HEK293 (cell line): Measurements from ENCODE around the gene POLR1E.

Experiments
- CTCF ChIA-PET: fragments of 350-600 bp; formaldehyde crosslinking; extraction: SDS; loops from one replicate; lab custom pipeline; 2021; ENCODE audit warnings: antibody characterized with exemption; lab: Yijun Ruan, JAX
- POLR2A ChIA-PET: fragments of 300-600 bp; formaldehyde crosslinking; extraction: SDS; loops from one replicate; lab custom pipeline; 2020; ENCODE audit warnings: antibody characterized with exemption, inconsistent platforms; lab: Yijun Ruan, JAX
- H3K27ac ChIP-seq: fragments of 200-500 bp; sonication (Bioruptor generic); 2 replicates; pipeline ENCODE4 v1.5.1; 2014; ENCODE audit warnings: low read depth, low read length, control low read depth, inconsistent platforms; ENCODE audit errors: extremely low read depth
- H3K36me3 ChIP-seq, 2 experiments: fragments of 200-500 bp in 1 of 2; sonication (Bioruptor generic) in 1 of 2; 1 replicate in 1 of 2; 2 replicates in 1 of 2; pipeline ENCODE4 v1.5.1; 2014 to 2017; ENCODE audit warnings: inconsistent platforms in 2 of 2, low read length in 2 of 2; ENCODE audit not compliant: control insufficient read depth in 2 of 2, insufficient read depth in 1 of 2
- H3K4me1 ChIP-seq: fragments of 200-500 bp; sonication (Bioruptor generic); 2 replicates; pipeline ENCODE4 v1.5.1; 2014; ENCODE audit warnings: mild to moderate bottlenecking, low read length, inconsistent platforms; ENCODE audit not compliant: control insufficient read depth, insufficient read depth
- H3K4me3 ChIP-seq: 2 replicates; pipeline ENCODE4 v1.5.1; 2011; ENCODE audit warnings: low read depth, mild to moderate bottlenecking, control low read depth, low read length, moderate library complexity
- H3K9me3 ChIP-seq: fragments of 200-500 bp; sonication (Bioruptor generic); 2 replicates; pipeline ENCODE4 v1.5.1; 2014; ENCODE audit warnings: low read depth, low read length, inconsistent platforms; ENCODE audit not compliant: control insufficient read depth, insufficient read depth
- IKZF3 ChIP-seq: fragments of 450-650 bp; IDR thresholded peaks from 2 replicates; pipeline ENCODE4 v1.5.0; 2018; ENCODE audit warnings: missing biosample characterization, mild to moderate bottlenecking, missing genetic modification characterization, moderate library complexity
- INSM2 ChIP-seq: fragments of 450-650 bp; formaldehyde crosslinking; IDR thresholded peaks from 2 replicates; pipeline ENCODE4 v1.5.1; 2016; ENCODE audit warnings: missing biosample characterization, missing genetic modification characterization
- REPIN1 ChIP-seq: fragments of 450-650 bp; formaldehyde crosslinking; IDR thresholded peaks from 2 replicates; pipeline ENCODE4 v1.5.1; 2017; ENCODE audit warnings: missing biosample characterization, missing genetic modification characterization, low read depth
- ZBTB48 ChIP-seq: fragments of 450-650 bp; formaldehyde crosslinking; IDR thresholded peaks from 2 replicates; pipeline ENCODE4 v1.5.1; 2016; ENCODE audit warnings: missing biosample characterization, missing genetic modification characterization
- ZFP69B ChIP-seq: fragments of 450-650 bp; formaldehyde crosslinking; IDR thresholded peaks from 2 replicates; pipeline ENCODE4 v1.5.1; 2016; ENCODE audit warnings: missing biosample characterization, missing genetic modification characterization
- ZIC2 ChIP-seq: fragments of 450-650 bp; formaldehyde crosslinking; IDR thresholded peaks from 2 replicates; pipeline ENCODE4 v1.5.1; 2016; ENCODE audit warnings: missing biosample characterization, missing genetic modification characterization
- ZNF10 ChIP-seq: fragments of 450-650 bp; formaldehyde crosslinking; IDR thresholded peaks from 2 replicates; pipeline ENCODE4 v1.5.1; 2017; ENCODE audit warnings: missing biosample characterization, missing genetic modification characterization
- ZNF138 ChIP-seq: fragments of 450-650 bp; formaldehyde crosslinking; IDR thresholded peaks from 2 replicates; pipeline ENCODE4 v1.5.1; 2016; ENCODE audit warnings: missing biosample characterization, missing genetic modification characterization, borderline replicate concordance
- ZNF157 ChIP-seq: fragments of 450-650 bp; formaldehyde crosslinking; IDR thresholded peaks from 2 replicates; pipeline ENCODE4 v1.5.1; 2016; ENCODE audit warnings: missing biosample characterization, missing genetic modification characterization
- ZNF16 ChIP-seq: fragments of 450-650 bp; formaldehyde crosslinking; IDR thresholded peaks from 2 replicates; pipeline ENCODE4 v1.5.1; 2016; ENCODE audit warnings: low read depth, missing biosample characterization, missing genetic modification characterization
- ZNF175 ChIP-seq: fragments of 450-650 bp; formaldehyde crosslinking; IDR thresholded peaks from 2 replicates; pipeline ENCODE4 v1.5.1; 2016; ENCODE audit warnings: missing biosample characterization, missing genetic modification characterization
- ZNF202 ChIP-seq: fragments of 450-650 bp; formaldehyde crosslinking; IDR thresholded peaks from 2 replicates; pipeline ENCODE4 v1.5.1; 2016; ENCODE audit warnings: missing biosample characterization, missing genetic modification characterization, borderline replicate concordance
- ZNF501 ChIP-seq: fragments of 450-650 bp; formaldehyde crosslinking; IDR thresholded peaks from 2 replicates; pipeline ENCODE4 v1.5.1; 2016; ENCODE audit warnings: missing biosample characterization, missing genetic modification characterization
- ZNF510 ChIP-seq: fragments of 450-650 bp; formaldehyde crosslinking; IDR thresholded peaks from 2 replicates; pipeline ENCODE4 v1.5.1; 2018; ENCODE audit warnings: mild to moderate bottlenecking, missing genetic modification characterization, missing biosample characterization; ENCODE audit not compliant: insufficient replicate concordance
- ZNF518A ChIP-seq: fragments of 450-650 bp; formaldehyde crosslinking; conservative IDR thresholded peaks from 2 replicates; pipeline ENCODE4 v1.5.1; 2016; ENCODE audit warnings: low read depth, missing biosample characterization, missing genetic modification characterization
- ZNF555 ChIP-seq: fragments of 450-650 bp; formaldehyde crosslinking; conservative IDR thresholded peaks from 2 replicates; pipeline ENCODE4 v1.5.1; 2017; ENCODE audit warnings: missing biosample characterization, mild to moderate bottlenecking, missing genetic modification characterization, inconsistent platforms
- ZNF76 ChIP-seq: fragments of 450-650 bp; formaldehyde crosslinking; IDR thresholded peaks from 2 replicates; pipeline ENCODE4; 2016; ENCODE audit warnings: low read depth, missing biosample characterization, missing genetic modification characterization, borderline replicate concordance
- ZNF785 ChIP-seq: fragments of 450-650 bp; formaldehyde crosslinking; IDR thresholded peaks from 2 replicates; pipeline ENCODE4 v1.5.1; 2016; ENCODE audit warnings: missing biosample characterization, missing genetic modification characterization
- ZNF792 ChIP-seq: fragments of 450-650 bp; formaldehyde crosslinking; IDR thresholded peaks from 2 replicates; pipeline ENCODE4 v1.5.1; 2016; ENCODE audit warnings: missing biosample characterization, missing genetic modification characterization
- ZSCAN16 ChIP-seq: fragments of 450-650 bp; formaldehyde crosslinking; IDR thresholded peaks from 2 replicates; pipeline ENCODE4 v1.5.1; 2016; ENCODE audit warnings: missing biosample characterization, missing genetic modification characterization

The POLR1E gene

GRCh38 chr9:37444890-37445289 is 40.9 kb upstream of the POLR1E start:
- Histone ChIP-seq H3K36me3 (peaks cover 2 to 36% of the 10 kb centered on the region in 2 experiments), H3K9me3 (no peaks in the 10 kb centered on the region), H3K4me3 (no peak overlapping the region), H3K27ac (no peak overlapping the region), H3K4me1 (no peaks in the 10 kb centered on the region)
- ChIA-PET CTCF (no interaction called here), POLR2A (interaction anchor here (1.8 kb wide), 1 partner anchor 21 kb away, joined by 5 read pairs; the partner anchor contains the start of gene ZBTB5)
- no peak for TF ChIP-seq ZIC2
- TF ChIP-seq ZSCAN16, result no peak
- no peak for TF ChIP-seq ZNF202
- TF ChIP-seq ZNF175 (tag by site-specific recombination), result no peak
- TF ChIP-seq ZNF555 (tag by site-specific recombination), result no peak

GRCh38 chr9:37445832-37446231 is 39.9 kb upstream of the POLR1E start:
- H3K36me3 ChIP-seq, result peaks cover 0 to 30% of the 10 kb centered on the region in 2 experiments; a peak in 2 of 3 replicates
- no peaks in the 10 kb centered on the region for H3K4me1 ChIP-seq
- no peak overlapping the region for H3K27ac ChIP-seq
- TF ChIP-seq ZNF785 (no peak), ZFP69B (tag by site-specific recombination) (no peak), ZNF510 (tag by site-specific recombination) (no peak), ZNF792 (tag by site-specific recombination) (no peak), ZNF10 (tag by site-specific recombination) (no peak), IKZF3 (no peak), ZNF138 (no peak), REPIN1 (tag by site-specific recombination) (no peak), ZNF16 (tag by site-specific recombination) (no peak)
- TF ChIP-seq, all 188 proteins: peak for 0
- ChIA-PET POLR2A (interaction anchor here (1.8 kb wide), 1 partner anchor 20 kb away, joined by 5 read pairs; the partner anchor contains the start of gene ZBTB5), CTCF (interaction anchor here (0.6 kb wide), 1 partner anchor 141 kb away, joined by 7 read pairs; no protein-coding TSS in a partner anchor)
- no peak overlapping the region for H3K4me3 ChIP-seq
- no peaks in the 10 kb centered on the region for H3K9me3 ChIP-seq

GRCh38 chr9:37446401-37446800 is 39.3 kb upstream of the POLR1E start:
- H3K27ac ChIP-seq, result no peak overlapping the region
- POLR2A ChIA-PET, result no interaction called here
- H3K4me1 ChIP-seq, result no peaks in the 10 kb centered on the region
- H3K36me3 ChIP-seq, result peaks cover 0 to 25% of the 10 kb centered on the region in 2 experiments; a peak in 2 of 3 replicates
- no peak overlapping the region for H3K4me3 ChIP-seq
- H3K9me3 ChIP-seq, result no peaks in the 10 kb centered on the region
- TF ChIP-seq ZBTB48 (tag by site-specific recombination), result no peak
- no peak for TF ChIP-seq ZNF76 (tag by site-specific recombination)
- no peak for TF ChIP-seq ZNF501 (tag by site-specific recombination)
- no peak for TF ChIP-seq INSM2 (tag by site-specific recombination)
- TF ChIP-seq ZNF518A (tag by site-specific recombination), result no peak
- no peak for TF ChIP-seq ZNF157 (tag by site-specific recombination)
- CTCF ChIA-PET, result interaction anchor here (0.6 kb wide), 2 partner anchors 31 to 573 kb away, joined by 3 read pairs; no protein-coding TSS in a partner anchor
